SU-DHL-6 (cell line): ENCODE measurements around the gene TNNT2.

Source experiments
- H2AFZ ChIP-seq: fragments of 200-600 bp; sonication (generic); 2 replicates; pipeline ENCODE4 v1.6.1; 2014; ENCODE audit warnings: low read depth, mild to moderate bottlenecking, moderate library complexity, mixed read lengths, antibody characterized with exemption, low read length; ENCODE audit not compliant: severe bottlenecking
- H3F3A ChIP-seq: fragments of 200-600 bp; shearing (Covaris generic); 2 replicates; pipeline ENCODE4 v1.6.0; 2016; ENCODE audit warnings: antibody characterized with exemption, mild to moderate bottlenecking; ENCODE audit not compliant: insufficient read depth
- H3K27ac ChIP-seq: fragments of 200-600 bp; sonication (generic); 2 replicates; pipeline ENCODE4 v1.5.1; 2016; ENCODE audit warnings: low read depth, mild to moderate bottlenecking, low read length, moderate library complexity, mixed read lengths
- H3K27me3 ChIP-seq: fragments of 200-600 bp; sonication (generic), shearing (Covaris generic); 2 replicates; pipeline ENCODE4 v1.6.0; 2014; ENCODE audit warnings: mild to moderate bottlenecking, low read length
- H3K36me3 ChIP-seq: fragments of 200-600 bp; sonication (generic); 2 replicates; pipeline ENCODE4 v1.6.1; 2014; ENCODE audit warnings: mild to moderate bottlenecking, low read length, mixed read lengths
- H3K4me2 ChIP-seq: fragments of 300-600, 200-600 bp; shearing (Covaris generic), sonication (generic); 2 replicates; pipeline ENCODE4 v1.6.0; 2014; ENCODE audit warnings: low read length, low read depth, mild to moderate bottlenecking; ENCODE audit not compliant: poor library complexity, severe bottlenecking
- H3K4me3 ChIP-seq: fragments of 200-600 bp; sonication (generic); 2 replicates; pipeline ENCODE4 v1.5.1; 2014; ENCODE audit warnings: antibody characterized with exemption, low read length, mild to moderate bottlenecking, mixed read lengths; ENCODE audit not compliant: insufficient read depth, poor library complexity, severe bottlenecking
- H3K79me2 ChIP-seq: fragments of 200-600 bp; sonication (generic); 2 replicates; pipeline ENCODE4 v1.6.1; 2014; ENCODE audit warnings: mild to moderate bottlenecking, low read length, moderate library complexity; ENCODE audit not compliant: insufficient read depth
- H3K9ac ChIP-seq: fragments of 200-600 bp; sonication (generic); 2 replicates; pipeline ENCODE4 v1.7.0; 2014; ENCODE audit warnings: mild to moderate bottlenecking, low read length
- H3K9me2 ChIP-seq: fragments of 200-600 bp; sonication (generic); replicated peaks from 2 replicates; pipeline ENCODE4 v1.6.1; 2014; ENCODE audit warnings: low read length; ENCODE audit not compliant: insufficient read depth
- H3K9me3 ChIP-seq: fragments of 200-600 bp; sonication (generic); 2 replicates; pipeline ENCODE4 v1.6.1; 2014; ENCODE audit warnings: low read length, mixed read lengths; ENCODE audit not compliant: insufficient read depth
- H4K20me1 ChIP-seq: fragments of 200-600 bp; sonication (generic); 2 replicates; pipeline ENCODE4 v1.6.1; 2014; ENCODE audit warnings: low read depth, mild to moderate bottlenecking, antibody characterized with exemption, low read length, moderate library complexity, mixed read lengths
- CTCF ChIP-seq: fragments of 200-600 bp; sonication (generic); IDR thresholded peaks from one replicate; pipeline ENCODE4 v1.5.1; 2017; ENCODE audit warnings: antibody characterized with exemption, mild to moderate bottlenecking, low read length, moderate library complexity; ENCODE audit not compliant: insufficient read depth, poor library complexity, severe bottlenecking
- EZH2phosphoT487 ChIP-seq: fragments of 200-600 bp; sonication (generic), shearing (Covaris generic); conservative IDR thresholded peaks from 2 replicates; pipeline ENCODE4 v1.6.1; 2018; ENCODE audit warnings: mild to moderate bottlenecking, antibody characterized with exemption, low read length, moderate library complexity, mixed read lengths

The TNNT2 gene

GRCh38 chr1:201399352-201400126 lies 22.1 kb upstream of the TNNT2 start:
- H3K27me3 ChIP-seq: no peaks in the 10 kb centered on the region
- no peaks in the 10 kb centered on the region for H4K20me1 ChIP-seq
- no peak overlapping the region for H3K9ac ChIP-seq
- H3K27ac ChIP-seq: no peak overlapping the region
- no peak overlapping the region for H3K4me3 ChIP-seq
- no peaks in the 10 kb centered on the region for H3K9me2 ChIP-seq
- H3F3A ChIP-seq: no peaks in the 10 kb centered on the region
- H3K4me2 ChIP-seq: no peak overlapping the region
- no peaks in the 10 kb centered on the region for H3K79me2 ChIP-seq
- no peaks in the 10 kb centered on the region for H3K9me3 ChIP-seq
- no peak for TF ChIP-seq EZH2phosphoT487
- TF ChIP-seq CTCF: no peak
- H2AFZ ChIP-seq: no peak overlapping the region
- no peaks in the 10 kb centered on the region for H3K36me3 ChIP-seq

GRCh38 chr1:201399018-201399351 lies 21.5 kb upstream of the TNNT2 start, which contains the start of gene LAD1:
TSS of gene LAD1 (minus strand) at chr1:201399324. CDS start at chr1:201399306, 18 bp downstream.
- H3K9me3 ChIP-seq: no peaks in the 10 kb centered on the region
- no peaks in the 10 kb centered on the region for H3K79me2 ChIP-seq
- no peaks in the 10 kb centered on the region for H3K36me3 ChIP-seq
- no peaks in the 10 kb centered on the region for H3K9me2 ChIP-seq
- H3K27me3 ChIP-seq: no peaks in the 10 kb centered on the region
- H2AFZ ChIP-seq: no peak within 1 kb of the TSS
- H3K4me2 ChIP-seq: no peak within 1 kb of the TSS
- H3K27ac ChIP-seq: no peak within 1 kb of the TSS
- no peak within 1 kb of the TSS for H3K4me3 ChIP-seq
- no peak within 1 kb of the TSS for H3K9ac ChIP-seq
- H3F3A ChIP-seq: no peaks in the 10 kb centered on the region
- H4K20me1 ChIP-seq: no peaks in the 10 kb centered on the region
- no peak for TF ChIP-seq CTCF
- TF ChIP-seq EZH2phosphoT487: no peak

- TF ChIP-seq CTCF (no peak), EZH2phosphoT487 (no peak)
- H3K27me3 ChIP-seq: no peaks in the 10 kb centered on the region
- no peaks in the 10 kb centered on the region for H4K20me1 ChIP-seq
These were observed 20.2 kb upstream of the TNNT2 start for GRCh38 chr1:201397675-201398074.

More at GRCh38 chr1:201397675-201398074, 20.2 kb upstream of the TNNT2 start:
- Histone ChIP-seq H3F3A (no peaks in the 10 kb centered on the region), H3K9me3 (no peaks in the 10 kb centered on the region), H3K9ac (no peak overlapping the region), H3K4me2 (no peak overlapping the region), H3K79me2 (no peaks in the 10 kb centered on the region), H3K36me3 (no peaks in the 10 kb centered on the region), H3K4me3 (no peak overlapping the region), H2AFZ (no peak overlapping the region), H3K27ac (no peak overlapping the region), H3K9me2 (no peaks in the 10 kb centered on the region)
